ENCODE data around the gene AHR.
A peak's percentile ranks its signal among the peaks of the same experiment; 100 is the strongest.

AHR gene

DNA sequence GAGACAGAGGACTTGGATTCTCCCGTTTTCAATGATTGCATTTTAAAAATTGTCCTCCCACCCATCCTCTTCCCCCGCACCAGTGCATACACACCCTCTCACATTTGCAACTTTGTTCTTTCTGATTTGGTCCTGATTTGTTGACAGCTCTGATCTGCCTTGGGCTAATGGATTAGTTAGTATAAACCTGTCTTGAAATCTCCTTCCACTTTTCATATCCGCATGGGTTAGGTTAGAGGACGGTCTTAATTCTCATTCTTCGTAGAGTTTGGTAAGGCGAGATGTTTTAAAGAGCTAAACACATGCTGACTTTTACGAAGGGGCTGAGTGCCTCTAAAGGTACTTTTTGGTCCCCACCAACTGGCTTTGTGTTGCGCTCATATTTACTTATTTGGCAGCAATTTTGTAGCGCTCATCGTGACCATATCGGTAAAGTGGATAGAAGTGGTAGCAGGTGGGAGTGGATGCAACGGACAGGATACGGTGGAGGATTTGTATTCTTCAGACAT is 1.1 kb downstream of the AHR start (continued):
- TF ChIP-seq, protein P1, sequence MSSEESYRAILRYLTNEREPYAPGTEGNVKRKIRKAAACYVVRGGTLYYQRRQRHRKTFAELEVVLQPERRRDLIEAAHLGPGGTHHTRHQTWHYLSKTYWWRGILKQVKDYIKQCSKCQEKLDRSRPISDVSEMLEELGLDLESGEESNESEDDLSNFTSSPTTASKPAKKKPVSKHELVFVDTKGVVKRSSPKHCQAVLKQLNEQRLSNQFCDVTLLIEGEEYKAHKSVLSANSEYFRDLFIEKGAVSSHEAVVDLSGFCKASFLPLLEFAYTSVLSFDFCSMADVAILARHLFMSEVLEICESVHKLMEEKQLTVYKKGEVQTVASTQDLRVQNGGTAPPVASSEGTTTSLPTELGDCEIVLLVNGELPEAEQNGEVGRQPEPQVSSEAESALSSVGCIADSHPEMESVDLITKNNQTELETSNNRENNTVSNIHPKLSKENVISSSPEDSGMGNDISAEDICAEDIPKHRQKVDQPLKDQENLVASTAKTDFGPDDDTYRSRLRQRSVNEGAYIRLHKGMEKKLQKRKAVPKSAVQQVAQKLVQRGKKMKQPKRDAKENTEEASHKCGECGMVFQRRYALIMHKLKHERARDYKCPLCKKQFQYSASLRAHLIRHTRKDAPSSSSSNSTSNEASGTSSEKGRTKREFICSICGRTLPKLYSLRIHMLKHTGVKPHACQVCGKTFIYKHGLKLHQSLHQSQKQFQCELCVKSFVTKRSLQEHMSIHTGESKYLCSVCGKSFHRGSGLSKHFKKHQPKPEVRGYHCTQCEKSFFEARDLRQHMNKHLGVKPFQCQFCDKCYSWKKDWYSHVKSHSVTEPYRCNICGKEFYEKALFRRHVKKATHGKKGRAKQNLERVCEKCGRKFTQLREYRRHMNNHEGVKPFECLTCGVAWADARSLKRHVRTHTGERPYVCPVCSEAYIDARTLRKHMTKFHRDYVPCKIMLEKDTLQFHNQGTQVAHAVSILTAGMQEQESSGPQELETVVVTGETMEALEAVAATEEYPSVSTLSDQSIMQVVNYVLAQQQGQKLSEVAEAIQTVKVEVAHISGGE (tag by site-specific recombination; conservative IDR thresholded peaks at IDR 0.05; ENCODE audit: low read depth): no peak
- TF ChIP-seq, protein P2, sequence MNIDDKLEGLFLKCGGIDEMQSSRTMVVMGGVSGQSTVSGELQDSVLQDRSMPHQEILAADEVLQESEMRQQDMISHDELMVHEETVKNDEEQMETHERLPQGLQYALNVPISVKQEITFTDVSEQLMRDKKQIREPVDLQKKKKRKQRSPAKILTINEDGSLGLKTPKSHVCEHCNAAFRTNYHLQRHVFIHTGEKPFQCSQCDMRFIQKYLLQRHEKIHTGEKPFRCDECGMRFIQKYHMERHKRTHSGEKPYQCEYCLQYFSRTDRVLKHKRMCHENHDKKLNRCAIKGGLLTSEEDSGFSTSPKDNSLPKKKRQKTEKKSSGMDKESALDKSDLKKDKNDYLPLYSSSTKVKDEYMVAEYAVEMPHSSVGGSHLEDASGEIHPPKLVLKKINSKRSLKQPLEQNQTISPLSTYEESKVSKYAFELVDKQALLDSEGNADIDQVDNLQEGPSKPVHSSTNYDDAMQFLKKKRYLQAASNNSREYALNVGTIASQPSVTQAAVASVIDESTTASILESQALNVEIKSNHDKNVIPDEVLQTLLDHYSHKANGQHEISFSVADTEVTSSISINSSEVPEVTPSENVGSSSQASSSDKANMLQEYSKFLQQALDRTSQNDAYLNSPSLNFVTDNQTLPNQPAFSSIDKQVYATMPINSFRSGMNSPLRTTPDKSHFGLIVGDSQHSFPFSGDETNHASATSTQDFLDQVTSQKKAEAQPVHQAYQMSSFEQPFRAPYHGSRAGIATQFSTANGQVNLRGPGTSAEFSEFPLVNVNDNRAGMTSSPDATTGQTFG (tag by site-specific recombination; IDR thresholded peaks at IDR 0.05; ENCODE audit: borderline replicate concordance): no peak
- TF ChIP-seq ZNF530 (tag by site-specific recombination; IDR thresholded peaks at IDR 0.05; ENCODE audit: low read depth) (no peak), ZNF223 (tag by site-specific recombination; IDR thresholded peaks at IDR 0.05) (no peak), MZF1 (tag by site-specific recombination; IDR thresholded peaks at IDR 0.05; ENCODE audit: borderline replicate concordance) (peak; percentile 65; the same call in 1 of the 2 replicates), ZNF677 (tag by site-specific recombination; IDR thresholded peaks at IDR 0.05) (peak; percentile 80), ZNF624 (tag by site-specific recombination; IDR thresholded peaks at IDR 0.05) (no peak), SP3 (tag by site-specific recombination; IDR thresholded peaks at IDR 0.05) (no peak), PRDM10 (tag by site-specific recombination; IDR thresholded peaks at IDR 0.05) (peak; percentile 63), PRDM6 (tag by site-specific recombination; IDR thresholded peaks at IDR 0.05) (no peak), ZNF664 (tag by site-specific recombination; IDR thresholded peaks at IDR 0.05) (no peak), ZNF37A (tag by site-specific recombination; IDR thresholded peaks at IDR 0.05) (no peak), ZNF169 (tag by site-specific recombination; IDR thresholded peaks at IDR 0.05) (no peak), ZBTB48 (tag by site-specific recombination; IDR thresholded peaks at IDR 0.05) (no peak), ZNF184 (tag by site-specific recombination; IDR thresholded peaks at IDR 0.05) (no peak), ZNF292 (tag by site-specific recombination; IDR thresholded peaks at IDR 0.05; ENCODE audit: borderline replicate concordance, low read depth) (no peak), ZBTB17 (tag by site-specific recombination; IDR thresholded peaks at IDR 0.05) (peak; percentile 17; the same call in 1 of the 2 replicates), GFI1B (tag by site-specific recombination; IDR thresholded peaks at IDR 0.05) (0 out of 2 replicates have a peak, but pooled peaks have one; percentile 20), ZXDB (tag by site-specific recombination; IDR thresholded peaks at IDR 0.05) (no peak; the same call in 1 of the 2 replicates), ZNF391 (tag by site-specific recombination; IDR thresholded peaks at IDR 0.05; ENCODE audit: borderline replicate concordance, low read depth) (no peak)
- TF ChIP-seq, protein P3, sequence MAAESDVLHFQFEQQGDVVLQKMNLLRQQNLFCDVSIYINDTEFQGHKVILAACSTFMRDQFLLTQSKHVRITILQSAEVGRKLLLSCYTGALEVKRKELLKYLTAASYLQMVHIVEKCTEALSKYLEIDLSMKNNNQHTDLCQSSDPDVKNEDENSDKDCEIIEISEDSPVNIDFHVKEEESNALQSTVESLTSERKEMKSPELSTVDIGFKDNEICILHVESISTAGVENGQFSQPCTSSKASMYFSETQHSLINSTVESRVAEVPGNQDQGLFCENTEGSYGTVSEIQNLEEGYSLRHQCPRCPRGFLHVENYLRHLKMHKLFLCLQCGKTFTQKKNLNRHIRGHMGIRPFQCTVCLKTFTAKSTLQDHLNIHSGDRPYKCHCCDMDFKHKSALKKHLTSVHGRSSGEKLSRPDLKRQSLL (tag by site-specific recombination; IDR thresholded peaks at IDR 0.05): no peak
- TF ChIP-seq, protein P4, sequence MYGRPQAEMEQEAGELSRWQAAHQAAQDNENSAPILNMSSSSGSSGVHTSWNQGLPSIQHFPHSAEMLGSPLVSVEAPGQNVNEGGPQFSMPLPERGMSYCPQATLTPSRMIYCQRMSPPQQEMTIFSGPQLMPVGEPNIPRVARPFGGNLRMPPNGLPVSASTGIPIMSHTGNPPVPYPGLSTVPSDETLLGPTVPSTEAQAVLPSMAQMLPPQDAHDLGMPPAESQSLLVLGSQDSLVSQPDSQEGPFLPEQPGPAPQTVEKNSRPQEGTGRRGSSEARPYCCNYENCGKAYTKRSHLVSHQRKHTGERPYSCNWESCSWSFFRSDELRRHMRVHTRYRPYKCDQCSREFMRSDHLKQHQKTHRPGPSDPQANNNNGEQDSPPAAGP (tag by site-specific recombination; IDR thresholded peaks at IDR 0.05): no peak
